TTC549 (cell line): ENCODE measurements around the gene SERPINA4.

Experiments
- FAIRE-seq: peaks from 2 replicates; lab custom pipeline; 2012; peaks lifted over from hg19 to GRCh38; lab: Jason Lieb, UNC

Gene SERPINA4

DNA sequence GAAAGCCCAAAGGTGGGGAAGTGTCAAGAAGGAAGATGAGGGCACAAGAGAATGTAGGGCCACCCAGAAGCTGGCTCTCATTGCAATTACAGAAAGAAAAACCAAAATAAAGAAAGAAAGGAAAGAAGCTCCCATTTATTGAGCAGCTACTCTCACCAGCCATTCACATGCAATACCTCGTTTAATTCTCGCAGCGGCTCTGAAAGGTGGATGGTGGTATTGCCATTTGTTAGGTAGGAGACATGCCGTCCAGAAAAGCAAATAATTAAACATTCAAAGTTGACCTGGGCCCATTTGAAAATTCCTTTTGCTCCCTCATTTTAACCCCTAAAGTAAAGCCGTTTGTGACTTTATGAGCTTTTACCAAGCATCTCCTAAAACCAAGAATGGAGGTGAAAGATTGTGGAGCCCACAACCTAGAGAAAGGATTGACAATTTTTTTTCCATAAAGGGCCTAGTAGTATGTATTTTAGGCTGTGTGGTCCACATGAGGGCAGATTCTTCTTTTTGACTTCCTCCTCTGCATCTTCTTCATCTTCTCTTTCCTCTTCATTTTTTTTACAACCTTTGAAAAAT, 56.2 kb downstream of the SERPINA4 start:
- FAIRE-seq: no peak

- FAIRE-seq: no peak
Observed at GRCh38 chr14:94617988-94618822, 57.0 kb downstream of the SERPINA4 start.

DNA sequence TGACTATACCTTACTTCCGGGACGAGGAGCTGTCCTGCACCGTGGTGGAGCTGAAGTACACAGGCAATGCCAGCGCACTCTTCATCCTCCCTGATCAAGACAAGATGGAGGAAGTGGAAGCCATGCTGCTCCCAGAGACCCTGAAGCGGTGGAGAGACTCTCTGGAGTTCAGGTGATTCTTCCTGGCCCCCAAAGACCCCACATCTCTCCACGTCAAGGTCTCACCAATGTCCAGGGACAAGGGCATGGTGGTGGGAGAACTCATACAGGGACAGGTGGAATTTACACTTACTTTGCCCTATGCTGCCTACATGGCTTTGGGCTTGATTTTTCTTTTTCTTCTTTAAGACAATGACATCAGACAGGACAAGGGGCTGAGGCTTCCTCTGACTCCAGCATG, 58.1 kb downstream of the SERPINA4 start:
- FAIRE-seq: no peak
